ENCODE results near the gene SLC9B1.
"Not testable (repeated sequence)": the region's sequence is repeated elsewhere in the genome, so short reads cannot be mapped to it uniquely, and the experiment has no call there.

Gene SLC9B1

GRCh38 chr4:103011378-103012025 lies 8.0 kb downstream of the SLC9B1 start:
- no peak overlapping the region for H3K4me3 ChIP-seq (ENCODE audit: insufficient read depth, low read depth, low read length)
- H3K27me3 ChIP-seq (ENCODE audit: control insufficient read depth, insufficient read depth, low read length, poor library complexity, severe bottlenecking) = no peaks in the 10 kb centered on the region
- H3K36me3 ChIP-seq (ENCODE audit: control insufficient read depth, insufficient read depth, low read length) = no peaks in the 10 kb centered on the region
- H3K9me3 ChIP-seq (ENCODE audit: control insufficient read depth, low read length) = no peaks in the 10 kb centered on the region
- H3K4me1 ChIP-seq (ENCODE audit: control insufficient read depth, insufficient read depth, low read length) = no peaks in the 10 kb centered on the region
- WGBS, 2 experiments = 90 to 94% methylated on average over 4 of the region's 4 CpGs
- H3K27ac ChIP-seq (ENCODE audit: insufficient read depth, low read depth, low read length, poor library complexity, severe bottlenecking) = no peak overlapping the region

- H3K9me3 ChIP-seq (ENCODE audit: control insufficient read depth, low read length) = no peaks in the 10 kb centered on the region
- 92 to 97% methylated on average over 1 of the region's 1 CpG for WGBS, 2 experiments
- no peaks in the 10 kb centered on the region for H3K4me1 ChIP-seq (ENCODE audit: control insufficient read depth, insufficient read depth, low read length)
- H3K27ac ChIP-seq (ENCODE audit: insufficient read depth, low read depth, low read length, poor library complexity, severe bottlenecking) = no peak overlapping the region
- no peak overlapping the region for H3K4me3 ChIP-seq (ENCODE audit: insufficient read depth, low read depth, low read length)
- no peaks in the 10 kb centered on the region for H3K36me3 ChIP-seq (ENCODE audit: control insufficient read depth, insufficient read depth, low read length)
- H3K27me3 ChIP-seq (ENCODE audit: control insufficient read depth, insufficient read depth, low read length, poor library complexity, severe bottlenecking) = no peaks in the 10 kb centered on the region
These were observed 8.7 kb downstream of the SLC9B1 start for GRCh38 chr4:103010804-103011203.

- Histone ChIP-seq H3K27ac (ENCODE audit: insufficient read depth, low read depth, low read length, poor library complexity, severe bottlenecking) (no peak overlapping the region), H3K36me3 (ENCODE audit: control insufficient read depth, insufficient read depth, low read length) (no peaks in the 10 kb centered on the region), H3K27me3 (ENCODE audit: control insufficient read depth, insufficient read depth, low read length, poor library complexity, severe bottlenecking) (no peaks in the 10 kb centered on the region), H3K4me1 (ENCODE audit: control insufficient read depth, insufficient read depth, low read length) (no peaks in the 10 kb centered on the region), H3K9me3 (ENCODE audit: control insufficient read depth, low read length) (no peaks in the 10 kb centered on the region), H3K4me3 (ENCODE audit: insufficient read depth, low read depth, low read length) (no peak overlapping the region)
- 73 to 76% methylated on average over 15 of the region's 15 CpGs for WGBS, 2 experiments
These were observed 10.4 kb downstream of the SLC9B1 start for GRCh38 chr4:103008875-103009729.

DNA sequence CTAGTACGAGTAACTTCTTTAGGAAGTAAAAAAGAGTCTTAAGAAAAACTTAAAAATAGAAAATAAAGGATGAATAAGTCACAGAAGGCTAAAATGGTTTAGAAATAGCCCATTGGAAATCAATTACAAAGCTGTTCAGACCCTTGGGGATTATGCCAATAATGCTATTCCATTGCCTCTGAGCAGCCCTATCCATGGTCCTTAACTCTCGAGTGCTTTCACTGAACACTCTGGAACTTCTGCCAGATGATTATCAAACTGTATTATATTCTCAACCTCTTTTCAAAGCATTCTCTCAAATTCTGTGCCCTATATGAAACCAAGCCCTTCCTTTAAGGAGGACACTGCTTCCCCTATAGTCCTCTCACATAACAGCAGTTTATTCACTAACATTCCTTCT lies 17.0 kb downstream of the SLC9B1 start:
- Histone ChIP-seq H3K4me1 (ENCODE audit: control insufficient read depth, insufficient read depth, low read length) (no peaks in the 10 kb centered on the region), H3K27ac (ENCODE audit: insufficient read depth, low read depth, low read length, poor library complexity, severe bottlenecking) (no peak overlapping the region), H3K9me3 (ENCODE audit: control insufficient read depth, low read length) (no peaks in the 10 kb centered on the region), H3K27me3 (ENCODE audit: control insufficient read depth, insufficient read depth, low read length, poor library complexity, severe bottlenecking) (no peaks in the 10 kb centered on the region), H3K36me3 (ENCODE audit: control insufficient read depth, insufficient read depth, low read length) (no peaks in the 10 kb centered on the region), H3K4me3 (ENCODE audit: insufficient read depth, low read depth, low read length) (no peak overlapping the region)
- WGBS, 2 experiments = 85 to 93% methylated on average over 2 of the region's 2 CpGs

GRCh38 chr4:102994803-102995202 lies 24.7 kb downstream of the SLC9B1 start:
- no peaks in the 10 kb centered on the region for H3K9me3 ChIP-seq (ENCODE audit: control insufficient read depth, low read length)
- no peaks in the 10 kb centered on the region for H3K36me3 ChIP-seq (ENCODE audit: control insufficient read depth, insufficient read depth, low read length)
- H3K4me1 ChIP-seq (ENCODE audit: control insufficient read depth, insufficient read depth, low read length) = no peaks in the 10 kb centered on the region
- no peaks in the 10 kb centered on the region for H3K27me3 ChIP-seq (ENCODE audit: control insufficient read depth, insufficient read depth, low read length, poor library complexity, severe bottlenecking)
- no peak overlapping the region for H3K4me3 ChIP-seq (ENCODE audit: insufficient read depth, low read depth, low read length)
- 95 to 100% methylated on average over 1 of the region's 1 CpG for WGBS, 2 experiments
- H3K27ac ChIP-seq (ENCODE audit: insufficient read depth, low read depth, low read length, poor library complexity, severe bottlenecking) = no peak overlapping the region

DNA sequence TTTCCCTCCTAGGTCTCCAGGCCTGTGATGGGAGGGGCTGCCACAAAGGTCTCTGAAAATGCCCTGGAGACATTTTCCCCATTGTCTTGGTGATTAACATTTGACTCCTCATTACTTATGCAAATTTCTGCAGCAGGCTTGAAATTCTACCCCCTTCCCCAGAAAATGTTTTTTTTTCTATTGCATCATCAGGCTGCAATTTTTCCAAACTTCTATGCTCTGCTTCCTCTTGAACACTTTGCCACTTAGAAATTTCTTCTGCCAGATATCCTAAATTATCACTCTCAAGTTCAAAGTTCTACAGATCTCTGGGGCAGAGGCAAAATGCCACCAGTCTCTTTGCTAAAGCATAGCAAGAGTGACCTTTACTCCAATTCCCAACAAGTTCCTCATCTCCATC lies 25.5 kb downstream of the SLC9B1 start:
- H3K27ac ChIP-seq (ENCODE audit: insufficient read depth, low read depth, low read length, poor library complexity, severe bottlenecking); H3K27me3 ChIP-seq (ENCODE audit: control insufficient read depth, insufficient read depth, low read length, poor library complexity, severe bottlenecking): not testable (repeated sequence)

GRCh38 chr4:102988429-102989020 lies 31.0 kb downstream of the SLC9B1 start:
- no peaks in the 10 kb centered on the region for H3K27me3 ChIP-seq (ENCODE audit: control insufficient read depth, insufficient read depth, low read length, poor library complexity, severe bottlenecking)
- H3K27ac ChIP-seq (ENCODE audit: insufficient read depth, low read depth, low read length, poor library complexity, severe bottlenecking) = no peak overlapping the region
- no peak overlapping the region for H3K4me3 ChIP-seq (ENCODE audit: insufficient read depth, low read depth, low read length)
- 92 to 100% methylated on average over 1 of the region's 1 CpG for WGBS, 2 experiments
- H3K36me3 ChIP-seq (ENCODE audit: control insufficient read depth, insufficient read depth, low read length) = no peaks in the 10 kb centered on the region
- H3K9me3 ChIP-seq (ENCODE audit: control insufficient read depth, low read length) = no peaks in the 10 kb centered on the region
- H3K4me1 ChIP-seq (ENCODE audit: control insufficient read depth, insufficient read depth, low read length) = no peaks in the 10 kb centered on the region

More for the DNA sequence above, 25.5 kb downstream of the SLC9B1 start:
- not testable (repeated sequence) for H3K4me3 ChIP-seq (ENCODE audit: insufficient read depth, low read depth, low read length); H3K36me3 ChIP-seq (ENCODE audit: control insufficient read depth, insufficient read depth, low read length); H3K9me3 ChIP-seq (ENCODE audit: control insufficient read depth, low read length); H3K4me1 ChIP-seq (ENCODE audit: control insufficient read depth, insufficient read depth, low read length)

GRCh38 chr4:102981005-102981404 lies 38.5 kb downstream of the SLC9B1 start:
- no peaks in the 10 kb centered on the region for H3K9me3 ChIP-seq (ENCODE audit: control insufficient read depth, low read length)
- H3K4me3 ChIP-seq (ENCODE audit: insufficient read depth, low read depth, low read length) = no peak overlapping the region
- 90 to 100% methylated on average over 2 of the region's 2 CpGs for WGBS, 2 experiments
- H3K27ac ChIP-seq (ENCODE audit: insufficient read depth, low read depth, low read length, poor library complexity, severe bottlenecking) = no peak overlapping the region
- H3K27me3 ChIP-seq (ENCODE audit: control insufficient read depth, insufficient read depth, low read length, poor library complexity, severe bottlenecking) = no peaks in the 10 kb centered on the region
- H3K4me1 ChIP-seq (ENCODE audit: control insufficient read depth, insufficient read depth, low read length) = no peaks in the 10 kb centered on the region
- H3K36me3 ChIP-seq (ENCODE audit: control insufficient read depth, insufficient read depth, low read length) = no peaks in the 10 kb centered on the region

GRCh38 chr4:102961813-102962212 lies 57.7 kb downstream of the SLC9B1 start:
- H3K4me1 ChIP-seq (ENCODE audit: control insufficient read depth, insufficient read depth, low read length); H3K9me3 ChIP-seq (ENCODE audit: control insufficient read depth, low read length); H3K27ac ChIP-seq (ENCODE audit: insufficient read depth, low read depth, low read length, poor library complexity, severe bottlenecking); H3K36me3 ChIP-seq (ENCODE audit: control insufficient read depth, insufficient read depth, low read length); H3K4me3 ChIP-seq (ENCODE audit: insufficient read depth, low read depth, low read length); H3K27me3 ChIP-seq (ENCODE audit: control insufficient read depth, insufficient read depth, low read length, poor library complexity, severe bottlenecking): not testable (repeated sequence)
- 93 to 98% methylated on average over 2 of the region's 2 CpGs for WGBS, 2 experiments

- Histone ChIP-seq H3K4me1 (ENCODE audit: control insufficient read depth, insufficient read depth, low read length) (no peaks in the 10 kb centered on the region), H3K27me3 (ENCODE audit: control insufficient read depth, insufficient read depth, low read length, poor library complexity, severe bottlenecking) (no peaks in the 10 kb centered on the region), H3K36me3 (ENCODE audit: control insufficient read depth, insufficient read depth, low read length) (no peaks in the 10 kb centered on the region), H3K4me3 (ENCODE audit: insufficient read depth, low read depth, low read length) (no peak overlapping the region), H3K27ac (ENCODE audit: insufficient read depth, low read depth, low read length, poor library complexity, severe bottlenecking) (no peak overlapping the region), H3K9me3 (ENCODE audit: control insufficient read depth, low read length) (no peaks in the 10 kb centered on the region)
- 83 to 94% methylated on average over 3 of the region's 3 CpGs for WGBS, 2 experiments
These were observed 60.0 kb downstream of the SLC9B1 start for GRCh38 chr4:102959496-102959895.
